WTC11 (cell line): ENCODE data around the gene NUP93.

Source experiments
- CDX4 ChIP-seq: fragments of 250-450 bp; sonication (Bioruptor Pico); IDR thresholded peaks from 2 replicates; pipeline ENCODE4 v1.9.0; 2021; ENCODE audit warnings: moderate library complexity, mild to moderate bottlenecking, inconsistent platforms, borderline replicate concordance
- E2F4 ChIP-seq: sonication (generic); formaldehyde crosslinking; IDR thresholded peaks from 2 replicates; pipeline ENCODE4 v1.8.1; 2022; ENCODE audit warnings: low read depth, mild to moderate bottlenecking, moderate library complexity, missing genetic modification reagents, borderline replicate concordance
- MAX ChIP-seq: sonication (generic); formaldehyde crosslinking; IDR thresholded peaks from 2 replicates; pipeline ENCODE4 v1.8.0; 2022; ENCODE audit warnings: mild to moderate bottlenecking, missing genetic modification reagents
- NFYB ChIP-seq: sonication (generic); formaldehyde crosslinking; conservative IDR thresholded peaks from 2 replicates; pipeline ENCODE4 v1.8.0; 2022; ENCODE audit warnings: low read depth, missing genetic modification reagents
- NR2C2 ChIP-seq: sonication (generic); formaldehyde crosslinking; IDR thresholded peaks from 2 replicates; pipeline ENCODE4 v1.8.0; 2022; ENCODE audit warnings: mild to moderate bottlenecking, missing genetic modification reagents

- TF ChIP-seq CDX4 (CRISPR knock-in tag) (no peak), E2F4 (CRISPR knock-in tag) (no peak), MAX (CRISPR knock-in tag) (no peak), NFYB (CRISPR knock-in tag) (no peak), NR2C2 (CRISPR knock-in tag) (no peak)
These were observed 17.6 kb downstream of the NUP93 start for GRCh38 chr16:56747486-56748045.
